GM21825 (cell line): ENCODE data around the gene TPT1.
A peak's percentile ranks its signal among the peaks of the same experiment; 100 is the strongest.
"Not testable (repeated sequence)": the region's sequence is repeated elsewhere in the genome, so short reads cannot be mapped to it uniquely, and the experiment has no call there.

Source experiments
- ATAC-seq: cut with Tn5 transposase; IDR thresholded peaks from one replicate; pipeline ENCODE4 v1.9.1; 2021; ENCODE audit warnings: mild to moderate bottlenecking, moderate library complexity; ENCODE audit not compliant: unreplicated experiment

Gene TPT1

GRCh38 chr13:45368005-45368404 is 27.0 kb upstream of the TPT1 start:
- ATAC-seq = no peak

- ATAC-seq = peak; percentile 92
Observed at GRCh38 chr13:45367358-45367757, 26.4 kb upstream of the TPT1 start.

GRCh38 chr13:45365558-45365885 is 24.5 kb upstream of the TPT1 start:
- ATAC-seq = no peak

- no peak for ATAC-seq
Observed at GRCh38 chr13:45364876-45365557, 24.0 kb upstream of the TPT1 start.

- ATAC-seq = no peak
Observed at GRCh38 chr13:45362939-45363338, 22.0 kb upstream of the TPT1 start.

- no peak for ATAC-seq
Observed at GRCh38 chr13:45361596-45362206, 20.7 kb upstream of the TPT1 start.

- ATAC-seq = no peak
Observed at GRCh38 chr13:45356966-45357672, 16.1 kb upstream of the TPT1 start.

GRCh38 chr13:45353895-45354294 is 12.9 kb upstream of the TPT1 start:
- ATAC-seq = peak; percentile 45

- ATAC-seq = no peak
Observed at GRCh38 chr13:45352031-45352430, 11.0 kb upstream of the TPT1 start.

GRCh38 chr13:45350152-45350551 is 9.2 kb upstream of the TPT1 start:
- no peak for ATAC-seq

GRCh38 chr13:45349438-45349837 is 8.5 kb upstream of the TPT1 start:
- no peak for ATAC-seq

GRCh38 chr13:45344064-45344463 is 3.1 kb upstream of the TPT1 start:
- not testable (repeated sequence) for ATAC-seq

- ATAC-seq = not testable (repeated sequence)
Observed at GRCh38 chr13:45343102-45343501, 2.1 kb upstream of the TPT1 start.

GRCh38 chr13:45342668-45343067 is 1.7 kb upstream of the TPT1 start:
- ATAC-seq = not testable (repeated sequence)

- ATAC-seq = no peak
Observed at GRCh38 chr13:45341799-45342500, 967 bp upstream of the TPT1 start.

- ATAC-seq = peak; percentile 31
Observed at GRCh38 chr13:45340422-45341033, 455 bp downstream of the TPT1 start.

- ATAC-seq = no peak
Observed at GRCh38 chr13:45339867-45340266, 1.1 kb downstream of the TPT1 start.

GRCh38 chr13:45339399-45339798 is 1.6 kb downstream of the TPT1 start:
- no peak for ATAC-seq

GRCh38 chr13:45337803-45338202 is 3.2 kb downstream of the TPT1 start:
- ATAC-seq = no peak

GRCh38 chr13:45337395-45337794 is 3.6 kb downstream of the TPT1 start:
- no peak for ATAC-seq
